Measurements from ENCODE around the gene UXT.

- TF ChIP-seq EZH2 (IDR thresholded peaks at IDR 0.05; ENCODE audit: low read depth, unreplicated experiment) (no peak), POLR2AphosphoS5 (IDR thresholded peaks at IDR 0.05; ENCODE audit: low read depth) (no peak), REST (IDR thresholded peaks at IDR 0.05; ENCODE audit: unreplicated experiment) (no peak), EZH2phosphoT487 (IDR thresholded peaks at IDR 0.05; ENCODE audit: unreplicated experiment) (no peak), NANOG (IDR thresholded peaks at IDR 0.05; ENCODE audit: borderline replicate concordance) (no peak), CREB1 (CRISPR knock-in tag; IDR thresholded peaks at IDR 0.05; ENCODE audit: low read depth) (no peak), ZNF331 (CRISPR knock-in tag; IDR thresholded peaks at IDR 0.05; ENCODE audit: low read depth) (no peak)
- TF ChIP-seq, protein P1, sequence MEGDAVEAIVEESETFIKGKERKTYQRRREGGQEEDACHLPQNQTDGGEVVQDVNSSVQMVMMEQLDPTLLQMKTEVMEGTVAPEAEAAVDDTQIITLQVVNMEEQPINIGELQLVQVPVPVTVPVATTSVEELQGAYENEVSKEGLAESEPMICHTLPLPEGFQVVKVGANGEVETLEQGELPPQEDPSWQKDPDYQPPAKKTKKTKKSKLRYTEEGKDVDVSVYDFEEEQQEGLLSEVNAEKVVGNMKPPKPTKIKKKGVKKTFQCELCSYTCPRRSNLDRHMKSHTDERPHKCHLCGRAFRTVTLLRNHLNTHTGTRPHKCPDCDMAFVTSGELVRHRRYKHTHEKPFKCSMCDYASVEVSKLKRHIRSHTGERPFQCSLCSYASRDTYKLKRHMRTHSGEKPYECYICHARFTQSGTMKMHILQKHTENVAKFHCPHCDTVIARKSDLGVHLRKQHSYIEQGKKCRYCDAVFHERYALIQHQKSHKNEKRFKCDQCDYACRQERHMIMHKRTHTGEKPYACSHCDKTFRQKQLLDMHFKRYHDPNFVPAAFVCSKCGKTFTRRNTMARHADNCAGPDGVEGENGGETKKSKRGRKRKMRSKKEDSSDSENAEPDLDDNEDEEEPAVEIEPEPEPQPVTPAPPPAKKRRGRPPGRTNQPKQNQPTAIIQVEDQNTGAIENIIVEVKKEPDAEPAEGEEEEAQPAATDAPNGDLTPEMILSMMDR (conservative IDR thresholded peaks at IDR 0.05; ENCODE audit: low read depth in 2 of 2), result no peak
These were observed 50.7 kb downstream of the UXT start for GRCh38 chrX:47608130-47608810.
